Activated naive CD8-positive, alpha-beta T cell treated with anti-CD3 and anti-CD28 coated beads, Interleukin-2, amount 10 ng/mL, durations not matched to agents 7 days and 5 days (primary cell): ENCODE measurements around the gene UQCRC2. TPM values are rescaled to one million over a fixed set of nuclear protein-coding genes. Genes with fewer than 3 reads are reported as not detected.
"Not testable (repeated sequence)": the region's sequence is repeated elsewhere in the genome, so short reads cannot be mapped to it uniquely, and the experiment has no call there.

Experiments
- ATAC-seq: fragments of 150-1000 bp; cut with Tn5 transposase; one replicate; pipeline ENCODE4 v1.10.0; 2021; ENCODE audit warnings: low read depth, moderate library complexity
- POLR2A ChIA-PET: fragments of 350-600 bp; sonication (Branson Sonifier 250); formaldehyde crosslinking; loops from one replicate; lab custom pipeline; 2021; ENCODE audit warnings: antibody characterized with exemption; lab: Charles Lee
- DNase-seq: peaks from one replicate; pipeline ENCODE4 v3.0.0; 2021
- H3K27ac Mint-ChIP-seq: one replicate; pipeline ENCODE4 v1.8.0; 2022; ENCODE audit warnings: mild to moderate bottlenecking, mixed read lengths
- H3K27me3 Mint-ChIP-seq: one replicate; pipeline ENCODE4 v1.8.0; 2022; ENCODE audit warnings: mild to moderate bottlenecking, moderate library complexity, mixed read lengths
- H3K36me3 Mint-ChIP-seq: one replicate; pipeline ENCODE4 v1.8.0; 2021; ENCODE audit warnings: mild to moderate bottlenecking, mixed read lengths
- H3K4me1 Mint-ChIP-seq: one replicate; pipeline ENCODE4 v1.8.0; 2021; ENCODE audit warnings: mixed read lengths
- H3K4me3 Mint-ChIP-seq: one replicate; pipeline ENCODE4 v1.8.0; 2022; ENCODE audit warnings: mild to moderate bottlenecking, moderate library complexity, mixed read lengths
- H3K9me3 Mint-ChIP-seq: one replicate; pipeline ENCODE4 v1.8.0; 2021; ENCODE audit warnings: mixed read lengths
- total RNA-seq, 2 experiments: library from RNA; stranded (reverse); gene quantifications; one replicate each; pipeline ENCODE4 v1.2.3, GENCODE V29; 2021

UQCRC2 gene
- total RNA-seq = 100 to 1,000 TPM; 216 to 221 TPM

GRCh38 chr16:21952793-21953540 is at the start of gene UQCRC2:
Gene UQCRC2 (plus strand): TSS chr16:21953361. CDS start chr16:21953424, 63 bp downstream.
- peak; percentile 92 for ATAC-seq
- Mint-ChIP-seq H3K27me3 (no peaks in the 10 kb centered on the region), H3K4me3 (peak within 1 kb of the TSS; percentile 96), H3K4me1 (peaks cover 35% of the 10 kb centered on the region), H3K27ac (peak within 1 kb of the TSS; percentile 92), H3K9me3 (no peaks in the 10 kb centered on the region), H3K36me3 (peaks cover 5% of the 10 kb centered on the region)
- peak; percentile 83 for DNase-seq
- POLR2A ChIA-PET = interaction anchor here (0.7 to 2.2 kb wide), 7 partner anchors 11 to 300 kb away, joined by 3 to 14 read pairs (median 4); no protein-coding TSS in a partner anchor

GRCh38 chr16:21932650-21933049 is 20.5 kb upstream of the UQCRC2 start:
- not testable (repeated sequence) for H3K36me3 Mint-ChIP-seq, H3K9me3 Mint-ChIP-seq, H3K27me3 Mint-ChIP-seq, DNase-seq, H3K4me3 Mint-ChIP-seq, H3K27ac Mint-ChIP-seq, ATAC-seq
- POLR2A ChIA-PET = interaction anchor here (0.6 kb wide), 1 partner anchor 232 kb away, joined by 3 read pairs; no protein-coding TSS in a partner anchor
- H3K4me1 Mint-ChIP-seq = peaks cover 10% of the 10 kb centered on the region

- H3K36me3 Mint-ChIP-seq, POLR2A ChIA-PET, H3K9me3 Mint-ChIP-seq, H3K4me3 Mint-ChIP-seq, H3K27me3 Mint-ChIP-seq, DNase-seq, ATAC-seq, H3K27ac Mint-ChIP-seq: not testable (repeated sequence)
- H3K4me1 Mint-ChIP-seq = peaks cover 12% of the 10 kb centered on the region
Measured at GRCh38 chr16:21933316-21933715, 19.8 kb upstream of the UQCRC2 start.

GRCh38 chr16:21933790-21934189 is 19.4 kb upstream of the UQCRC2 start:
- H3K9me3 Mint-ChIP-seq, H3K4me3 Mint-ChIP-seq, ATAC-seq, H3K36me3 Mint-ChIP-seq, H3K27ac Mint-ChIP-seq, DNase-seq, POLR2A ChIA-PET, H3K27me3 Mint-ChIP-seq: not testable (repeated sequence)
- peaks cover 12% of the 10 kb centered on the region for H3K4me1 Mint-ChIP-seq

DNA sequence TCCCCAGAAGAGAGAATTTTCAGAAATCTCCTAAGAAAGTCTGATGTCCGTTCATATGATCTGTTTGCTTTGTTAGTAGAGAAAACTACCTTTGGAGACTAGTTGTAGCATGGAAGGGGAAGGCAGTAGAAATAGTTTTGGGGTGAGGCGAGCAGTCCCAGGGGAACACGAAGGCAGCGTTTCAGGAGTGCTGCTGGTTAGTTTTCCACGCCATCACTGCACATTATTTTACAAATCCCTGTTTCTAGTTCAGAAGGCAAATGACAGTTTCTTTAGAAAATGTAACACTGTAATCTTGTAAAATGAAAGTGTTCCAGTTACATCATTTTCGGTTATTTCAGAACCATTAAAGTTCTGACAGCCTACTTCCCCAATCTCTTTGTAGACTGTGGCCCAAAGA is 16.9 kb upstream of the UQCRC2 start:
- H3K36me3 Mint-ChIP-seq, H3K27ac Mint-ChIP-seq, ATAC-seq, H3K9me3 Mint-ChIP-seq, H3K4me3 Mint-ChIP-seq, POLR2A ChIA-PET, H3K27me3 Mint-ChIP-seq, DNase-seq: not testable (repeated sequence)
- H3K4me1 Mint-ChIP-seq = peaks cover 12% of the 10 kb centered on the region

- Mint-ChIP-seq H3K9me3 (no peaks in the 10 kb centered on the region), H3K4me1 (peaks cover 12% of the 10 kb centered on the region), H3K27me3 (peaks cover 6% of the 10 kb centered on the region), H3K27ac (no peak overlapping the region), H3K4me3 (no peak overlapping the region), H3K36me3 (no peaks in the 10 kb centered on the region)
- no peak for DNase-seq
- POLR2A ChIA-PET = no interaction called here
- no peak for ATAC-seq
Measured at GRCh38 chr16:21937336-21937829, 15.8 kb upstream of the UQCRC2 start.

DNA sequence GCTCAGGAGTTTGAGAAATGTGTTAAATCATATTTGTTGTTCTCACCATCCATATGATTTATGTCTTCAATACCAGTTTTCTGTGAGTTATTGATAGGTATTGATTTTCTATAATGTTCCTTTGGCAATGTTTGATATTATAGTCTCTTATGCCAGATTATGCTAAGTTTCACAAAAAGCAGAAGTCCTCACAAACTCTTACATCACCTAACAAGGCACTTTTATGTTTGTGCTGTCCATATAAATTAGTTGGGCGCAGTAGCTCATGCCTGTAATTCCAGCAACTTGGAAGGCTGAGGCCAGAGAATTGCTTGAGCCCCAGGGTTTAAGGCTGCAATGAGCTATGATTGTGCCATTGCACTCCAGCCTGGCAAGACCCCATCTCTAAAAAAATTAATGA is 12.6 kb upstream of the UQCRC2 start:
- POLR2A ChIA-PET = no interaction called here

GRCh38 chr16:21943571-21943970 is 9.6 kb upstream of the UQCRC2 start:
- POLR2A ChIA-PET = no interaction called here
- no peaks in the 10 kb centered on the region for H3K36me3 Mint-ChIP-seq
- no peak for ATAC-seq
- peaks cover 2% of the 10 kb centered on the region for H3K4me1 Mint-ChIP-seq
- no peaks in the 10 kb centered on the region for H3K27me3 Mint-ChIP-seq
- no peak overlapping the region for H3K4me3 Mint-ChIP-seq
- H3K27ac Mint-ChIP-seq = no peak overlapping the region
- no peaks in the 10 kb centered on the region for H3K9me3 Mint-ChIP-seq
- DNase-seq = no peak

More for the DNA sequence above, 12.6 kb upstream of the UQCRC2 start:
- no peak overlapping the region for H3K4me3 Mint-ChIP-seq
- peaks cover 9% of the 10 kb centered on the region for H3K4me1 Mint-ChIP-seq
- no peak overlapping the region for H3K27ac Mint-ChIP-seq
- peaks cover 6% of the 10 kb centered on the region for H3K27me3 Mint-ChIP-seq
- H3K36me3 Mint-ChIP-seq = no peaks in the 10 kb centered on the region
- H3K9me3 Mint-ChIP-seq = no peaks in the 10 kb centered on the region
- ATAC-seq = no peak
- no peak for DNase-seq

DNA sequence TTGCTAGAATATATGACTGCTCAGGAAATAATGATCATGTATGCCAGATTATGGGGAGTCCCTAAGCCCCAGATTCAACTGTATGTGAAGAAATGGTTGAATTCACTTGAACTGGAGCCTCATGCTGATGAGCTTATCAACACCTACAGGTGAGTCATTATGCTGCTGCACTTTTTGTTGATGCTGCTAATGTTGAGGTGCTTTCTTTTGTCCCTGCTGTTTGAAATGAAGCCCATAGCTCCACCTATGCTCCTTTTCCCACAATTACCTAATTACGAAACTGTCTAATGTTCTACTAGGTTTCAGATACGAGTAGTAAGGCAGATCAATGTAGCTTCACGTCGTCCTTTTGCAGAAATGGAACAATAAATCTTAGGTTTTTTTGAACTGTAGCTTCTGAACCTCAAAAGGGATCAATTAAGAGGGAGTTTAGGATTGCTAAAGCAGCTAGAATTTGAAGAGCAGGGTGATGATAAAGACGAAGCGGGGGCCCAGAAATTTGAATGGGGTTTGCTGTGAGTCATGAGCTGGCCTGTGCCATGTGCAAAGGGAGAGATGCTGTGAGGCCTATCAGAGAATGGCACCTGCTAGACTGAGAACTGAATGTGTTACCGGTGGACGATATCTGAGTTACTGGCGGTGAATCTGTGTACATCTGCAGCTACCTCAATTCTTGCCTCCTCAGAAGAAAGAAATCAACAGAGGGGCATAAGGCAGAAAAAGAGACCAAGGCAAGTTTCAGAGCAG is 6.1 kb upstream of the UQCRC2 start:
- Mint-ChIP-seq H3K27me3 (no peaks in the 10 kb centered on the region), H3K9me3 (no peaks in the 10 kb centered on the region), H3K27ac (no peak overlapping the region), H3K4me3 (no peak overlapping the region), H3K36me3 (no peaks in the 10 kb centered on the region), H3K4me1 (peaks cover 19% of the 10 kb centered on the region)
- no peak for ATAC-seq
- POLR2A ChIA-PET = no interaction called here
- DNase-seq = no peak

GRCh38 chr16:21949713-21950260 is 3.4 kb upstream of the UQCRC2 start:
- Mint-ChIP-seq H3K9me3 (no peaks in the 10 kb centered on the region), H3K36me3 (no peaks in the 10 kb centered on the region), H3K4me1 (peaks cover 30% of the 10 kb centered on the region), H3K27ac (no peak overlapping the region), H3K27me3 (no peaks in the 10 kb centered on the region), H3K4me3 (no peak overlapping the region)
- DNase-seq (no peak), ATAC-seq (no peak)
- POLR2A ChIA-PET = interaction anchor here (0.7 kb wide), 1 partner anchor 9 kb away, joined by 3 read pairs; no protein-coding TSS in a partner anchor

GRCh38 chr16:21950782-21951521 is 2.2 kb upstream of the UQCRC2 start:
- no peaks in the 10 kb centered on the region for H3K9me3 Mint-ChIP-seq
- peaks cover 1% of the 10 kb centered on the region for H3K36me3 Mint-ChIP-seq
- H3K27me3 Mint-ChIP-seq = no peaks in the 10 kb centered on the region
- ATAC-seq (no peak), DNase-seq (no peak)
- H3K4me1 Mint-ChIP-seq = peaks cover 34% of the 10 kb centered on the region
- H3K4me3 Mint-ChIP-seq = peak overlapping the region; percentile 56
- POLR2A ChIA-PET = interaction anchor here (0.9 kb wide), 1 partner anchor 238 kb away, joined by 3 read pairs; no protein-coding TSS in a partner anchor
- peak overlapping the region; percentile 53 for H3K27ac Mint-ChIP-seq

- peak overlapping the region; percentile 92 for H3K27ac Mint-ChIP-seq
- peak; percentile 48 for ATAC-seq
- H3K27me3 Mint-ChIP-seq = no peaks in the 10 kb centered on the region
- H3K4me3 Mint-ChIP-seq = peak overlapping the region; percentile 96
- DNase-seq = peak; percentile 65
- POLR2A ChIA-PET = interaction anchor here (0.5 to 2.2 kb wide), 4 partner anchors 57 to 301 kb away, joined by 3 to 14 read pairs (median 4); no protein-coding TSS in a partner anchor
- H3K36me3 Mint-ChIP-seq = peaks cover 1% of the 10 kb centered on the region
- H3K9me3 Mint-ChIP-seq = no peaks in the 10 kb centered on the region
- peaks cover 33% of the 10 kb centered on the region for H3K4me1 Mint-ChIP-seq
Measured at GRCh38 chr16:21952040-21952792, 945 bp upstream of the UQCRC2 start.
